Activated CD8-positive, alpha-beta memory T cell treated with anti-CD3 and anti-CD28 coated beads for 24 hours (primary cell): ENCODE data around the gene NRROS.

Experiments used
- DNase-seq: peaks from one replicate; pipeline ENCODE4 v3.0.0-alpha.2; 2020

NRROS gene

DNA sequence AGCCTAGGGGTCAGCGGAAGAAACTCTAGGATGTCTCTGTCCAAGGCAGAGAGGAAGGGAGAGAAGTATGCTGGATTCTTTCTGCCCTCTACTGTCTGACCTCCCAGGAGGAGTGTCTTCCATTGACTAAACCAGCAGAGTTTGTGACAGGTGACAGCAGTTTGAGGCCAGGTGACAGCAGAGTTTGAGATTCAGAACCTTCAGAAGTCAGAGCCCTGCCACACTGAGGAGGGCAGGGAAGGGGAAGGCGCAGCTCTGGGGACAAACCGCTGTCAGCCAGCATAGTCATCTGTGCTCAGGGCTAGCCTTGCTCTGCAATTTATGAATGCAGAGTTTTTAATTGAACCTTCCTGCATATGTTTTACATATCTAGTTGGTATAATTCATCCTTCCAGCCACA is 12.3 kb downstream of the NRROS start:
- DNase-seq = no peak

DNA sequence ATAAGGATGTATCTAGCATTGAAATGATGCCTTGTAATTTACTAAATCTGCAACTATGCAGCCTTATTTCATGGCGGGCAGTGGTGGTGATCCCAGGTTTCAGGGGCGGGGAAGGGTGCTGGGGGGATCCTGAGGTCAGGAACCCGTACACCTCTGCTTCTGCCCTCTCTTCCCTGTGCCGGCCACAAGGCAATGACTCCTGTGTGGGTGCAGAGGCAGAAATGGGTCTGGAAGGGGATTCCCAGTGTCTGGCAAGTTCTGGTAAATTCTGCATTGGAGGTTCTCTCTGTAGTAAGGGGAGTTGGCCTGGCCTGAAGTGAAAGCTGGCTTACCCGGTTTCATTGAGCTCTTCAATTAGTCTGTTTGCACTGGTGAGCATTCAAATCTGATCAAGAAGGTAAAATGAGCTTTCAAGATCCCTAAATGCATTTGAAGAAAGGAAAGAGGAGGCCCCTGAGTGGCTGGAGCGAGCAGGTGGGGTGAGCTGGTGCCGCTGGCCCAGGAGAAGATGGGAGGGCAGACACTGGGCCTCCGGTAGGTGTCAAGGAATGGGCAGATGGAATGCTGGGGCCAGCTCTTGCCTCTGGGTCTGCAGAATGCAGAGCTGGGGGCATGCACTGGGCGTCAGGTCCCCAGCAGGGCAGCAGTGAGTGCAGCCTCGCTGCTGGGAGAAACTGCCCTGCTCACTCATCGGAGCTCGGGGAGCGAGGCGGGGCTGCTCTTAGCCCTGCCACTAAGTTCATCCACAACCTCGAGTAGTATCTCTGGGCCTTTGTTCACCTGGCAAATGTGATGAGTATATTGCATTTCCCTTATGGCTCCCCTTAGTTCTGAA is 13.7 kb downstream of the NRROS start:
- DNase-seq = no peak

DNA sequence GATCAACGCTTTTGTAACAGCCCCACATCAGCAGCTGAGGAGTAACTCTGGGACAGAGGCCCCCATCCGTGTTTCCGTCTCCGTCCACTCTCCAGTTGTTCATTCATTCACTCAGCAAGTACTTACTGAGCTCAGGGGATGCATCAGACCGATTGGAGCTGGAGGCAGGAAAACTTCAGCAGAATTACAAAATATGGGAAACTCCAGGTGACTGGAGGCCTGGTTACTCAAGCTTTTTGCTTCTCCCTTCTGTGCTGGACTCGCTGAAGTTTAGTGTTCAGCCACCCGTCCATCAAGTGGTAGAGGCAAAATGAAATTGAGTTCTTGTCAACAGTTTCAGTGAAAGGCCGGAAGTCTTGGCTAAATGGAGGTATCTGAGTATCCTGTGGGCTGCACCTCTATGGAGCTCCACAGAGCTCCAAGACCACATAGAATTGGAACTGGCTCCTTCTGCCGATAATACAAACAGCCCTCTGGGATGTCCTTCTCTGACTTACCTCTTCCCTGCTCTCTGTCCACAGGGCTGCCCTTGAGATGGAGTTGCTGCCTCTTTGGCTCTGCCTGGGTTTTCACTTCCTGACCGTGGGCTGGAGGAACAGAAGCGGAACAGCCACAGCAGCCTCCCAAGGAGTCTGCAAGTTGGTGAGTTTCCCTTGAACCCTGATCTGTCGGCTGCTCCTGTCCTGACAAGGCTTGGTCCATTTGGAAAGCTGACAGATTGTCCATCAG is 14.7 kb downstream of the NRROS start:
- DNase-seq = no peak

DNA sequence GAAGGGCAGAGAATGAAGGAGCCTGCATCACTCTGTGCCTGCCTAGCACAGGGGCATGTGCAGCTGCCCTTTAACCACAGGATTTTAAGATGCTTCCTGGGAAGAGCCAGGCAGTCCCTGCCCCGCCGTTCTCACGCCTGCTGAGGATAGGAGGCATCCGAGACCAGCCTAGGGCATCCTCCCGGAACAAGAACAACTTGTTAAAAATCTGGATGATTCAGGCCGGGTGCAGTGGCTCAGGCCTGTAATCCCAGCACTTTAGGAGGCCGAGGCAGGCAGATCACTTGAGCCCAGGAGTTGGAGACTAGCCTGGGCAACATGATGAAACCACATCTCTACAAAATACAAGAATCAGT is 15.2 kb downstream of the NRROS start:
- no peak for DNase-seq

DNA sequence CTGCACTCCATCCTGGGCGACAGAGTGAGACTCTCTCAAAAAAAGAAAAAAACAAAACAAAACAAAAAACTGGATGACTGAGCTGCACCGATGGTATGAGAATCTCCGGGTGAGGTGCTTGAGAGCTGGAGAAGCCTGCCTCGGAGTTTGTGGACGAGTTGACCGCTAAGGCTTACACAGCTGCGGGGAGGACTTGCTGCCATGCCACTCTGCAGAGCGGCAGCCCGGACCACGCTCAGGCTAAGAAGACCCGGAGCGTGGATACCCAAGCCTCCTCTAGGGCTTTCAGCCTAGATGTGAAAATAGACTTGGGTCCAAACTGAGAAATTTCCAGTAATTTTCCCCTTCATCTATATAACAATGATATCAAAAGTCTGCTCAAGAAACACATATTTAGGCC is 16.0 kb downstream of the NRROS start:
- no peak for DNase-seq

DNA sequence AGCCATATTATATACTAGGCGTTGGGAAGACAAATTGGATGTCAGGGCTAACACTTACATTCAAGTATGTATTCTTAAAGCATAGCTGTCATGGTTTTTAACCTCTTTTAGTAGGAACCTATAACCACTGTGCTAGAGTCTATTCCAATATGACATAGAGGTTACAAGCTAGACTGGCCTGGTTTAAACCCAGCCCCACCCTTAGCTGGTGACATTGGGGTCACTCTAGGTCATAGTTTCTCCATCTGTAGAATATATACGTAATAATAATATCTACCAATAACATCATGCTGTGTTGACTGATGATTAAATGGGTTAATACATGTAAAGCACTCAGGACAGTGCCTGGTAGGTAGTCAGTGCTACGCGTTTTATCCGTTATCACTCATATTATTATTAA is 16.7 kb downstream of the NRROS start:
- DNase-seq = no peak

DNA sequence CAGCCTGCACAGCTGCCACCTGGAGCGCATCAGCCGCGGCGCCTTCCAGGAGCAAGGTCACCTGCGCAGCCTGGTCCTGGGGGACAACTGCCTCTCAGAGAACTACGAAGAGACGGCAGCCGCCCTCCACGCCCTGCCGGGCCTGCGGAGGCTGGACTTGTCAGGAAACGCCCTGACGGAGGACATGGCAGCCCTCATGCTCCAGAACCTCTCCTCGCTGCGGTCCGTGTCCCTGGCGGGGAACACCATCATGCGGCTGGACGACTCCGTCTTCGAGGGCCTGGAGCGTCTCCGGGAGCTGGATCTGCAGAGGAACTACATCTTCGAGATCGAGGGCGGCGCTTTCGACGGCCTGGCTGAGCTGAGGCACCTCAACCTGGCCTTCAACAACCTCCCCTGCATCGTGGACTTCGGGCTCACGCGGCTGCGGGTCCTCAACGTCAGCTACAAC is 20.4 kb downstream of the NRROS start:
- no peak for DNase-seq

DNA sequence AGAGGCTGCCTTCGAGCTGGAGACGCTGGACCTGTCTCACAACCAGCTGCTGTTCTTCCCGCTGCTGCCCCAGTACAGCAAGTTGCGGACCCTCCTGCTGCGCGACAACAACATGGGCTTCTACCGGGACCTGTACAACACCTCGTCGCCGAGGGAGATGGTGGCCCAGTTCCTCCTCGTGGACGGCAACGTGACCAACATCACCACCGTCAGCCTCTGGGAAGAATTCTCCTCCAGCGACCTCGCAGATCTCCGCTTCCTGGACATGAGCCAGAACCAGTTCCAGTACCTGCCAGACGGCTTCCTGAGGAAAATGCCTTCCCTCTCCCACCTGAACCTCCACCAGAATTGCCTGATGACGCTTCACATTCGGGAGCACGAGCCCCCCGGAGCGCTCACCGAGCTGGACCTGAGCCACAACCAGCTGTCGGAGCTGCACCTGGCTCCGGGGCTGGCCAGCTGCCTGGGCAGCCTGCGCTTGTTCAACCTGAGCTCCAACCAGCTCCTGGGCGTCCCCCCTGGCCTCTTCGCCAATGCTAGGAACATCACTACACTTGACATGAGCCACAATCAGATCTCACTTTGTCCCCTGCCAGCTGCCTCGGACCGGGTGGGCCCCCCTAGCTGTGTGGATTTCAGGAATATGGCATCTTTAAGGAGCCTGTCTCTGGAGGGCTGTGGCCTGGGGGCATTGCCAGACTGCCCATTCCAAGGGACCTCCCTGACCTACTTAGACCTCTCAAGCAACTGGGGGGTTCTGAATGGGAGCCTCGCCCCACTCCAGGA is 21.1 kb downstream of the NRROS start:
- DNase-seq = no peak

DNA sequence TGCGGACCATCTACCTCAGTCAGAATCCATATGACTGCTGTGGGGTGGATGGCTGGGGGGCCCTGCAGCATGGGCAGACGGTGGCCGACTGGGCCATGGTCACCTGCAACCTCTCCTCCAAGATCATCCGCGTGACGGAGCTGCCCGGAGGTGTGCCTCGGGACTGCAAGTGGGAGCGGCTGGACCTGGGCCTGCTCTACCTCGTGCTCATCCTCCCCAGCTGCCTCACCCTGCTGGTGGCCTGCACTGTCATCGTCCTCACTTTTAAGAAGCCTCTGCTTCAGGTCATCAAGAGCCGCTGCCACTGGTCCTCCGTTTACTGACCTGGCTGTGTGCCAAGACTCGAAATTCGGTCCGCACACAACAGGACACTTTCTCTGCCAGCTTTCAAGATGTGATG is 21.9 kb downstream of the NRROS start:
- DNase-seq = no peak

DNA sequence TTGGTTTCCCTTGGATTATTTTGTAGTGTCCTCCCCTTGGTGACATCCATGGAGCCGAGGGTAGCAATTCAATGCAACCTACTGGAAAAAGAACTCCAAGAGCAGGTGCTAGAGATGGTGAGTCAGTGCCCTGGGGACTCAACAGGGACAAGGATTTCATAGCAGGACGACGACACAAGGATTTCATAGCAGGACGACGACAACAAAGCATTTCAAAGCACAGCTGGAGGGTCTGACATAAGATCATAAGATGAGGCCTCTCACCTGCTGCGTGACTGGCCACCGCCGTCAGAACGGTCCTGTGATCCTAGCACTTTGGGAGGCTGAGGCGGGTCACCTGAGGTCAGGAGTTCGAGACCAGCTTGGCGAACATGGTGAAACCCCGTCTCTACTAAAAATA is 22.5 kb downstream of the NRROS start:
- no peak for DNase-seq

DNA sequence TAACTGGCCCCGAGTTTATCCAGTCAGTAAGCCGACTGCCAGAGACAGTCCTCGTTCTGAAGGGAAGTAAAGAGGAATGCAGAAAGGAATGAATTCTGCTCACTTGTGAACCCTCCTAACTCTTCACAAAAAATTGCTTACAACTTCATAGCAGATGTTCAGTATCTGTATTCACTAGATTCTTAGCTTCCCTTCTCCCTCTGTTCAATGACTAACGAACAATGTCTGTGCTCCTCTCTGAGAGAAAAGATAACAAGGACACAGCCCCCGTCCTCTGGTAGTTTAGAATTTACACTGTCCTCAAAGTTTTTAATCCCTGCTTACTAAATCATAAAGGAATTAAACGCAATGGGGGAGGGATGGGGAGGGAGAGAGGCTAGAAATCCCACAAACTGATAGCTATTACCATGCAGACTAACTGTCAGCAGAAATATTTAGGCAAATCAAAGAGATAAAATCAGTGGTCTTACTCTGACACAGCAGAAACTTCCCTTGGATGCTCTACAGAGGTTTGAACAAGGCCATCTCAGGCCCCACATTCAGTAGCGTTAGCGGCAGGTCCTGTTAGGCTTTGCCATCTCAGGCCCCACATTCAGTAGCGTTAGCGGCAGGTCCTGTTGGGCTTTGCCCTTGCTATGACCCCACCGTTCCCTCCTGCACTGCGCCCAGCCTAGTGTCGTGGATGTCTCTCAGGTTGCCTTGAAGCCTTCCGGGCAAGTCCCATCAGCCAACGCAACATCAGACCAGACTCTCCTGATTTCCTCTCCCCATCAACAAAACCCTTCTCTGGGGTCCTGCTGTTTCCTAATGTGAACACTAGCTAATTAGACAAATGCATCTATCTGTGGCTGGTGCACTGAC is 23.4 kb downstream of the NRROS start:
- no peak for DNase-seq

DNA sequence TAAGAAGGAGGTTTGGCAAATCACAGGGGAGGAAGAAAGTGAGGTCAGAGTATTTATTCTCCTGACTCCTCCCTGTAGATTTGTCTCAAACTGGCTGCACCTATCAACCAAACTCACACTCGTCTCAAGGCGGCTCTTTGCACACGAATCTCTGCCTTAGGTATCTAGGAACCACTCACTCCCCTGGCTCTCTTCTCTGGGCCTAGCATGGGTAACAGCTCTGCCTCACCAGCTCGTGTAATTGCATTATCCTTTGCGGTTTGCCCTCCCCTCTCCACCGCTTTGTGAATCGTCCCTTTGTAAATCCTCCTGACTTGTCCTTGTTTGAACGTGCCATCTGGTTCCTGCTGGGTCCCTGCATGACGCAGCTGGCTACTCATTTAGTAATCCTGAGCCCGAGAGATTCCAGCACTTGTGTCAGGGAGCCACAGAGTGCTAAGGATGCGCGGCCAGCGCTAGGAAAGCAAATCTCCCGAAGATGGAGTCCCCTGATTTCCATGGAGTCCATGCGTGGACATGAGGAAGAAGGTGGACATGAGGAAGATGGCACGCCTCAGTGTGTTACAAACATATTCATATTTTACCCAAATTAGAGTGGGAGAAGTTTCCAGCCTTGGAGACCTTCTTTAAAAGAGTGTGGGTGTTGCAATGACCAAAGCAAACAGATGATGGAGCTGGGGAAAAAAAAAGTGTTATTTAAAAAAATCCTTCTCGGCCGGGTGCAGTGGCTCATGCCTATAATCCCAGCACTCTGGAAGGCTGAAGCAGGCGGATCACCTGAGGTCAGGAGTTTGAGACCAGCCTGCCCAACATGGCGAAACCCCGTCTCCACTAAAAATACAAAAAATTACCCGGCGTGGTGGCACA is 26.7 kb downstream of the NRROS start:
- DNase-seq = no peak

DNA sequence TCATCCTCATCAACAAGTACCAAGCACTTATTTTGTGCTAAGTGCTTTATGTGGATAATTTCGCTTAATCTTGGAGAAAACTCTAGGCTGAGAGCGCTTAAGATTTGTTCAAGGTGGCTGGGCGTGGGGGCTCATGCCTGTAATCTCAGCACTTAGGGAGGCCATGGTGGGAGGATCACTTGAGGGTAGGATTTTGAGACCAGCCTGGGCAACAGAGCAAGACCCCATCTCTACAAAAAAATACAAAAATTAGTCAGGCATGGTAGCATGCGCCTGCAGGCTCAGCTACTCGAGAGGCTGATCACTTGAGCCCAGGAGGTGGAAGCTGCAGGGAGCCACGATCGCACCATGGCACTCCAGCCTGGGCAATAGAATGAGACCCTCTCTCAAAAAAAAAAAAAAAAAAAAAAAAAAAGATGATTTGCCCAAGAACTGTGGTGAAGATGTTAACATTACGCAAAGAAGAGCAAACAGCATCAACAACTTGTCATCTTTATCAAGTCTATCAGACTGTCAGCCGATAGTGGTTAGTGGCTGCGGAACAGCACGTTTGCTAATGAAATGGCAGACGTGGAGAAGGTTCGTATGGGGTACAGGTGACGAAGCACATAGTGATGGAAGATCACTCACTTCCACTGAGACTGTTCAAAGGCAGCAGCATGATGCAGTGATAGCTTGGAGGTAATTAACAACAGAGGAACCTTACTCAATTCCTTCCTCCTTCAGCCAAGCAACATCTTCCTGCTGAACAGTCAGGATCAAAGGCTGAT is 27.7 kb downstream of the NRROS start:
- DNase-seq = no peak

DNA sequence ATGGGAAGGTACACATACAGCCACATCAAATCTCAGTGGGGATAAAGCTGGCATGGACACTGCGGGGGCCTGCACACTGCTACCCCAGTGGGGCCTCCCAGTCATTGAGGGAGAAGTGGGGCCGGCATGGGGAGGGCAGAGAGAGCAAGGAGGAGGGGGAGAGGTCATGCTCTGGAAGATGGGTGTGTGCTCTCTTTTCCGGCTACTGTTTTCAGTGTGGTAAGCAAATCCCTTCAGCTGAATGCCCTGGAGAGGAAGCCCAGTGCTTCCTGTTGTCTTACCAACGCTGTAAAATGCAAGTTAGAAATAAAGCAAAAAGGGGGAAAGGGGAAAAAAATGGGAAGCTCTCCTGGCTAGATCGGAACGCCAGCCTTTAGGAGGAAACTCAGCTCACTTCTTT is 30.8 kb downstream of the NRROS start:
- no peak for DNase-seq

DNA sequence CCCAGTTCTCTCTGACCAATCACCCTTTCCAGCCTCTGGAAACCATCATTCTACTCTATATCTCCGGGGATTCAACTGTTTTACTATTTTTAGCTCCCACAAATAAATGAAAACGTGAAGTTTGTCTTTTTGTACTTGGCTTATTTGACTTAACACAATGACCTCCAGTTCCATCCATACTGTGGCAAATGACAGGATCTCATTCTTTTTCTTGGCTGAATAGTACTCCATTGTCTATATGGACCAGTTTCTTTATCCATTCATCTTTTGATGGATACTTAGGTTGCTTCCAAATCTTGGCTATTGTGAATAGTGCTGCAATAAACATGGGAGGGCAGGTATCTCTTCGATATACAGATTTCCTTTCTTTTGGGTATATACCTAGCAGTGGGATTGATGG is 34.1 kb downstream of the NRROS start:
- no peak for DNase-seq

DNA sequence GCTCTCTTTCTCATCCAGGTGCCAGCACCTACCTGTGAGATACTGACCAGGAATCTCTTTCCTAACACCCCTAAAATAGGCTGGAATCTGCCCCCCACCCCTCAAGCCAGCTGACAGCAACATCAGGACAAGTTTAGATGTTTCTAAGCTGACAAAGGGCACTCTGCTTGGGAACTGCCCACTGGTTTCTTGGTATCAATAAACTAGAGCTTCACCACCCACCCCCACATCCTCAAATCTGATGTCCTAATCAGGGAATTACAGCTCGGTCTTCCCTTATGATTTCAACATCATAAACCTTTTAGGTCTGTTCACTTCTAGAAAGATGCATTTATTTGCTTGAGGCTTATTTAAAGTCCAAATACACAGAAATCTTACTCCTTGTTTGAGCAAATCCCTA is 37.9 kb downstream of the NRROS start:
- no peak for DNase-seq

DNA sequence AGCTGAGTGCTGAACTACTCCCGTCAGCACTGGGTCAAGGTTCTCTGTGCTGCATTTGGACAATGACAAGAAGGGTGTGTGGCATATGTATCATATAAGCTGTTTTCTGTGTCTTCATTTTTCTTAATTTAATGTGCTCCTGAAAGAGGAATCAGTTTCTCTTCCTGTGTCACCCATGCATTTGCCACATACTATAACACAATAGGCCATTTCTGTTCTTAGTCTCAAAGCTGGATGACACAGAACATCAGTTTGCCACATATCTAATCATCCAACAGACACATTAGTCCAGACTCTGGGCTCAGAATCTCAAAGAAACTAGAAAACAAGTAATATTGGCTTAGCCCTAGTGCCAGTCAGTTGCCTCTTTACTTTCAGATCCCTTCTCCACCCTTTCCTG is 38.4 kb downstream of the NRROS start:
- DNase-seq = no peak

DNA sequence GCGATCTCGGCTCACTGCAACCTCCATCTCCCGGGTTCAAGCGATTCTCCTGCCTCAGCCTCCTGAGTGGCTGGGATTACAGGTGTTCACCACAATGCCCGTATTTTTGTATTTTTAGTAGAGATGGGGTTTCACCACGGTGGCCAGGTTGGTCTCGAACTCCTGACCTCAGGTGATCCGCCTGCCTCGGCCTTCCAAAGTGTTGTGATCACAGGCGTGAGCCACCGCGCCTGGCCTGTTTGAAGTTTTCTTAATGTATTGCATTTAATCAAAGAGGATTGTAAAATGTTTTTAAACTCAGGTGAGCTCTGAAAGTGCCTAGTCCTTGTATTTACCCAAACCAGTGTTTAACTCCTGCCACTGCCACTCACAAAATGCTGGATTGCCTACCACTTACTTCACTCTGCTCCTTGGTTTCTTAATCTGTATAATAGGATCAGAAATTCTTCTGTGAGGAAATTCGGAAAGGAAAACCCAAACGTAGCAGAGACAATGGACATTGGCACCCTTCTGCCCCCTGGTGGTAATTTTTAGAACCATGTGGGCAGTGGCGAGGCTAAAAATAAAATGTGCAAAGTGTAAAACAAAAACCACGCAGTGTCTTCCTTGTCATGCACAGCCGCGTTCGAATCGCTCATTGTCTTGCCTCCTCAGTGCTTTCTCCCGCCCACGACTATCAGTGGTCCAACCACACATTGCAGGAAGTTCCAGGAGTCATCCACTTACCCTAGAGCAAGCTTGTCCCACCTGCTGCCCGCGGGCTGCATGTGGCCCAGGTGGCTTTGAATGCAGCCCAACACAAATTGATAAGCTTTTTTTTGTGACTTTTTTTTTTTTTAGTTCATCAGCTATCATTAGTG is 45.3 kb downstream of the NRROS start:
- peak; percentile 84 for DNase-seq

DNA sequence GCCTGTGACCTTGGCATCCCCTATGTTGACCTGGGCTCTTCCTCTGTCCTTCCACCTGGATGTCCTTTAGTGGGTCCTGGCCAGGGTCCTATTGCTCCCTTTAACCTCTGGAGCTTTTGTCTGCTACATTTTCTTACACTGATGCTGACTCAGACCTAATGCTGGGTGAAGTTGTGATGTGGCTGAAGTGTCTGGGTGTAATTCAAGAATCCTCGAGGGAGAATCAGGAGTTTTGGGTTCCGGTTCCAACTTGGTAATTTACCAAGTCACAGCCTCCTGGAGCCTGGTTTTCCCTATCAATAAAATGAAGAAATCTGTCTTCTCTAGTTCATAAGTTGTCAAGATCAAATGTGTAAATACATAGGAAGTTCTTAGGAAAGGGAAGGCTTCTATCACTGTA is 46.9 kb downstream of the NRROS start:
- DNase-seq = no peak

DNA sequence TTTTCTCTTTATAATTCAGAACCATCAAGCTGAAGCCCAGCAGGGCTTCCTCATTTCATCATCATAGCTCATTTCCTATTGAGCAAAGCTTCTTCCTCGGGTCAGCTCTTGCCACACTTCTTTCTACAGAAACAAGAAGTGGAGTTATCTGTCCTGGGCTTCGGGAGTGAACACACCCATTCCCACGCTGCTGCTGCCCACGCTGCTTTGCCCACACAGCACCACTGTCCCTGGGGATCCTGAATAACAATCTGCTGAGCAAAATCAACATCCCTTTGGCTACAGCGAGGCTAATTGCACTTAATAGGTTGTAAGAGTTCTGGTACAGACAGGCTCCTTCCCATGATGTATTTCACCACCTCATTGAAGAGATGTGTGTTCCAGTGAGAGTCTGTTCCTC is 48.9 kb downstream of the NRROS start:
- no peak for DNase-seq
